ENCODE measurements around the gene AKR1D1. TPM values are rescaled to one million over a fixed set of nuclear protein-coding genes. Genes with fewer than 3 reads are reported as not detected.
A peak's percentile ranks its signal among the peaks of the same experiment; 100 is the strongest.
"Not testable (repeated sequence)": the region's sequence is repeated elsewhere in the genome, so short reads cannot be mapped to it uniquely, and the experiment has no call there.

The AKR1D1 gene
- total and polyA plus RNA-seq, 8 donors, result not detected

GRCh38 chr7:138089080-138089901, 13.0 kb downstream of the AKR1D1 start:
- no peaks in the 10 kb centered on the region for H3K36me3 ChIP-seq
- H3K4me1 ChIP-seq, result no peaks in the 10 kb centered on the region
- peak in 1 of 2 donors; percentile 7 for DNase-seq
- no peak overlapping the region for H3K27ac ChIP-seq
- 77 to 89% (median 84%) methylated on average over 9 of the region's 9 CpGs for WGBS, 5 donors
- no peak overlapping the region for H3K4me3 ChIP-seq
- intact Hi-C loops (cut with DNase I; ENCODE audit: low total_unique reads), result no loop called here
- TF ChIP-seq POLR2A (IDR thresholded peaks at IDR 0.05) (no peak), CTCF (IDR thresholded peaks at IDR 0.05) (no peak), POLR2AphosphoS5 (IDR thresholded peaks at IDR 0.05) (no peak), EP300 (IDR thresholded peaks at IDR 0.05) (no peak)
- no peaks in the 10 kb centered on the region for H3K9me3 ChIP-seq
- H3K27me3 ChIP-seq, result no peaks in the 10 kb centered on the region

- no peak for DNase-seq
- 79 to 90% (median 81%) methylated on average over 3 of the region's 3 CpGs for WGBS, 5 donors
- intact Hi-C loops (cut with DNase I; ENCODE audit: low total_unique reads), result no loop called here
- no peaks in the 10 kb centered on the region for H3K9me3 ChIP-seq
- H3K27ac ChIP-seq, result no peak overlapping the region
- TF ChIP-seq POLR2A (IDR thresholded peaks at IDR 0.05) (no peak), EP300 (IDR thresholded peaks at IDR 0.05) (no peak), POLR2AphosphoS5 (IDR thresholded peaks at IDR 0.05) (no peak), CTCF (IDR thresholded peaks at IDR 0.05) (no peak)
- H3K27me3 ChIP-seq, result no peaks in the 10 kb centered on the region
- no peaks in the 10 kb centered on the region for H3K36me3 ChIP-seq
- H3K4me1 ChIP-seq, result no peaks in the 10 kb centered on the region
- no peak overlapping the region for H3K4me3 ChIP-seq
These were observed 14.8 kb downstream of the AKR1D1 start for GRCh38 chr7:138091032-138091431.

- WGBS, 5 donors, result 82 to 95% (median 92%) methylated on average over 2 of the region's 2 CpGs
- H3K27ac ChIP-seq; H3K4me1 ChIP-seq; H3K4me3 ChIP-seq; DNase-seq; H3K27me3 ChIP-seq; H3K36me3 ChIP-seq; intact Hi-C loops (cut with DNase I; ENCODE audit: low total_unique reads); H3K9me3 ChIP-seq: not testable (repeated sequence)
These were observed 15.6 kb downstream of the AKR1D1 start for GRCh38 chr7:138091840-138092239.

GRCh38 chr7:138092486-138093028, 16.3 kb downstream of the AKR1D1 start:
- DNase-seq, result no peak
- TF ChIP-seq EP300 (IDR thresholded peaks at IDR 0.05), result no peak
- no peak for TF ChIP-seq POLR2AphosphoS5 (IDR thresholded peaks at IDR 0.05)
- no peak for TF ChIP-seq POLR2A (IDR thresholded peaks at IDR 0.05)
- no peak for TF ChIP-seq CTCF (IDR thresholded peaks at IDR 0.05)
- Histone ChIP-seq H3K27me3 (no peaks in the 10 kb centered on the region), H3K9me3 (no peaks in the 10 kb centered on the region), H3K27ac (no peak overlapping the region), H3K36me3 (no peaks in the 10 kb centered on the region), H3K4me1 (no peaks in the 10 kb centered on the region), H3K4me3 (no peak overlapping the region)
- 37 to 64% (median 53%) methylated on average over 6 of the region's 6 CpGs for WGBS, 5 donors
- intact Hi-C loops (cut with DNase I; ENCODE audit: low total_unique reads), result no loop called here

Measured in stomach (tissue), 9 donors.